ENCODE data around the gene ZFP42.

Gene ZFP42

GRCh38 chr4:188008377-188008776, 12.8 kb downstream of the ZFP42 start:
- Mint-ChIP-seq H3K4me3 (no peak overlapping the region), H3K9me3 (no peaks in the 10 kb centered on the region), H3K4me1 (no peaks in the 10 kb centered on the region), H3K36me3 (no peaks in the 10 kb centered on the region), H3K27me3 (no peaks in the 10 kb centered on the region), H3K27ac (no peak overlapping the region)

GRCh38 chr4:188012426-188012945, 16.9 kb downstream of the ZFP42 start:
- H3K4me1 Mint-ChIP-seq: no peaks in the 10 kb centered on the region
- H3K9me3 Mint-ChIP-seq: no peaks in the 10 kb centered on the region
- H3K4me3 Mint-ChIP-seq: no peak overlapping the region
- H3K27me3 Mint-ChIP-seq: no peaks in the 10 kb centered on the region
- no peaks in the 10 kb centered on the region for H3K36me3 Mint-ChIP-seq
- no peak overlapping the region for H3K27ac Mint-ChIP-seq

GRCh38 chr4:188015025-188015940, 19.7 kb downstream of the ZFP42 start:
- H3K4me1 Mint-ChIP-seq: no peaks in the 10 kb centered on the region
- no peaks in the 10 kb centered on the region for H3K9me3 Mint-ChIP-seq
- H3K27ac Mint-ChIP-seq: no peak overlapping the region
- no peak overlapping the region for H3K4me3 Mint-ChIP-seq
- H3K36me3 Mint-ChIP-seq: no peaks in the 10 kb centered on the region
- no peaks in the 10 kb centered on the region for H3K27me3 Mint-ChIP-seq

- no peak overlapping the region for H3K4me3 Mint-ChIP-seq
- H3K9me3 Mint-ChIP-seq: no peaks in the 10 kb centered on the region
- H3K4me1 Mint-ChIP-seq: no peaks in the 10 kb centered on the region
- no peaks in the 10 kb centered on the region for H3K36me3 Mint-ChIP-seq
- no peaks in the 10 kb centered on the region for H3K27me3 Mint-ChIP-seq
- H3K27ac Mint-ChIP-seq: no peak overlapping the region
These were observed 21.2 kb downstream of the ZFP42 start for GRCh38 chr4:188016754-188017153.

- Mint-ChIP-seq H3K4me1 (no peaks in the 10 kb centered on the region), H3K27ac (no peak overlapping the region), H3K9me3 (no peaks in the 10 kb centered on the region), H3K36me3 (no peaks in the 10 kb centered on the region), H3K4me3 (no peak overlapping the region), H3K27me3 (no peaks in the 10 kb centered on the region)
These were observed 22.7 kb downstream of the ZFP42 start for GRCh38 chr4:188018262-188018661.

- Mint-ChIP-seq H3K4me1 (no peaks in the 10 kb centered on the region), H3K36me3 (no peaks in the 10 kb centered on the region), H3K4me3 (no peak overlapping the region), H3K27ac (no peak overlapping the region), H3K27me3 (no peaks in the 10 kb centered on the region), H3K9me3 (no peaks in the 10 kb centered on the region)
These were observed 26.1 kb downstream of the ZFP42 start for GRCh38 chr4:188021548-188022249.

- H3K4me3 Mint-ChIP-seq: no peak overlapping the region
These were observed 28.1 kb downstream of the ZFP42 start for GRCh38 chr4:188023682-188024081.

GRCh38 chr4:188025476-188025875, 29.9 kb downstream of the ZFP42 start:
- Mint-ChIP-seq H3K4me3 (no peak overlapping the region), H3K4me1 (no peaks in the 10 kb centered on the region), H3K9me3 (no peaks in the 10 kb centered on the region), H3K27me3 (no peaks in the 10 kb centered on the region), H3K27ac (no peak overlapping the region), H3K36me3 (no peaks in the 10 kb centered on the region)

More at GRCh38 chr4:188023682-188024081, 28.1 kb downstream of the ZFP42 start:
- Mint-ChIP-seq H3K36me3 (no peaks in the 10 kb centered on the region), H3K9me3 (no peaks in the 10 kb centered on the region), H3K27ac (no peak overlapping the region), H3K27me3 (no peaks in the 10 kb centered on the region), H3K4me1 (no peaks in the 10 kb centered on the region)

- H3K36me3 Mint-ChIP-seq: no peaks in the 10 kb centered on the region
- H3K27me3 Mint-ChIP-seq: peaks cover 3% of the 10 kb centered on the region
- H3K27ac Mint-ChIP-seq: no peak overlapping the region
- no peaks in the 10 kb centered on the region for H3K9me3 Mint-ChIP-seq
- H3K4me1 Mint-ChIP-seq: no peaks in the 10 kb centered on the region
- no peak overlapping the region for H3K4me3 Mint-ChIP-seq
These were observed 33.5 kb downstream of the ZFP42 start for GRCh38 chr4:188029114-188029513.

- no peaks in the 10 kb centered on the region for H3K36me3 Mint-ChIP-seq
- no peak overlapping the region for H3K4me3 Mint-ChIP-seq
- no peaks in the 10 kb centered on the region for H3K9me3 Mint-ChIP-seq
- H3K27ac Mint-ChIP-seq: no peak overlapping the region
- no peaks in the 10 kb centered on the region for H3K4me1 Mint-ChIP-seq
- peaks cover 3% of the 10 kb centered on the region for H3K27me3 Mint-ChIP-seq
These were observed 34.8 kb downstream of the ZFP42 start for GRCh38 chr4:188030401-188030800.

- peaks cover 3% of the 10 kb centered on the region for H3K27me3 Mint-ChIP-seq
- no peak overlapping the region for H3K4me3 Mint-ChIP-seq
- no peaks in the 10 kb centered on the region for H3K9me3 Mint-ChIP-seq
- H3K27ac Mint-ChIP-seq: no peak overlapping the region
- no peaks in the 10 kb centered on the region for H3K4me1 Mint-ChIP-seq
- no peaks in the 10 kb centered on the region for H3K36me3 Mint-ChIP-seq
These were observed 36.2 kb downstream of the ZFP42 start for GRCh38 chr4:188031751-188032150.

GRCh38 chr4:188032170-188032569, 36.6 kb downstream of the ZFP42 start:
- Mint-ChIP-seq H3K4me1 (no peaks in the 10 kb centered on the region), H3K36me3 (no peaks in the 10 kb centered on the region), H3K27me3 (peaks cover 3% of the 10 kb centered on the region)

GRCh38 chr4:188032583-188032982, 37.0 kb downstream of the ZFP42 start:
- Mint-ChIP-seq H3K27ac (no peak overlapping the region), H3K4me3 (no peak overlapping the region), H3K9me3 (no peaks in the 10 kb centered on the region), H3K4me1 (no peaks in the 10 kb centered on the region), H3K36me3 (no peaks in the 10 kb centered on the region), H3K27me3 (peaks cover 3% of the 10 kb centered on the region)

More at GRCh38 chr4:188032170-188032569, 36.6 kb downstream of the ZFP42 start:
- no peaks in the 10 kb centered on the region for H3K9me3 Mint-ChIP-seq
- no peak overlapping the region for H3K4me3 Mint-ChIP-seq
- no peak overlapping the region for H3K27ac Mint-ChIP-seq

- Mint-ChIP-seq H3K4me1 (no peaks in the 10 kb centered on the region), H3K4me3 (no peak overlapping the region), H3K27me3 (peaks cover 3% of the 10 kb centered on the region), H3K27ac (no peak overlapping the region), H3K36me3 (no peaks in the 10 kb centered on the region), H3K9me3 (peaks cover 6% of the 10 kb centered on the region)
These were observed 41.6 kb downstream of the ZFP42 start for GRCh38 chr4:188037003-188037713.

GRCh38 chr4:188041721-188042120, 46.1 kb downstream of the ZFP42 start:
- no peaks in the 10 kb centered on the region for H3K27me3 Mint-ChIP-seq
- H3K4me3 Mint-ChIP-seq: no peak overlapping the region
- H3K4me1 Mint-ChIP-seq: no peaks in the 10 kb centered on the region
- H3K27ac Mint-ChIP-seq: no peak overlapping the region
- H3K36me3 Mint-ChIP-seq: no peaks in the 10 kb centered on the region
- peaks cover 6% of the 10 kb centered on the region for H3K9me3 Mint-ChIP-seq
